GM12865 (cell line): ENCODE results near the gene VWA8.
"Not testable (repeated sequence)": the region's sequence is repeated elsewhere in the genome, so short reads cannot be mapped to it uniquely, and the experiment has no call there.

Experiments used
- DNase-seq: peaks from one replicate; pipeline ENCODE4 v3.0.0; 2010; ENCODE audit warnings: low read depth
- H3K4me3 ChIP-seq: 2 replicates; pipeline ENCODE4 v1.5.1; 2011; ENCODE audit warnings: mild to moderate bottlenecking, low read depth, low read length, control low read depth
- TF ChIP-seq, protein P1 (sequence below): IDR thresholded peaks from 2 replicates; pipeline ENCODE4 v1.5.1; 2011; ENCODE audit warnings: low read length, control low read depth, low read depth, inconsistent platforms; ENCODE audit not compliant: insufficient read depth; ENCODE audit errors: missing control alignments

The VWA8 gene

DNA sequence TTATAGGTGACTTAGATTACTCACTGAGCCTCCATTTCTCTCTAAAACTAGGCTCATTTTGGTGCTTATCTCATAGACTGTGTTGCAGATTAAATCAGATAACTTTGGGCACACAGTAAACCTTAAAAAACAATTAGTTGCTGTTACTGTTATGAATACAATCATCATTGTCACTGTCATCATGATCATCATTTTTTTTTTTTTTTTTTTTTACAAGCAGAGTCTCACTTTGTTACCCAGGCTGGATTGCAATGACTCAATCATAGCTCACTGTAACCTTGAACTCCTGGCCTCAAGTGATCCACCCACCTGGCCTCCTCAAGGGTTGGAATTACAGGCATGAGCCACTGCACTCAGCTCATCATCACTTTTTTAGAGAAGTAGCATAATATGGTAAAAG lies 60.0 kb downstream of the VWA8 start:
- no peak overlapping the region for H3K4me3 ChIP-seq
- TF ChIP-seq, protein P1, sequence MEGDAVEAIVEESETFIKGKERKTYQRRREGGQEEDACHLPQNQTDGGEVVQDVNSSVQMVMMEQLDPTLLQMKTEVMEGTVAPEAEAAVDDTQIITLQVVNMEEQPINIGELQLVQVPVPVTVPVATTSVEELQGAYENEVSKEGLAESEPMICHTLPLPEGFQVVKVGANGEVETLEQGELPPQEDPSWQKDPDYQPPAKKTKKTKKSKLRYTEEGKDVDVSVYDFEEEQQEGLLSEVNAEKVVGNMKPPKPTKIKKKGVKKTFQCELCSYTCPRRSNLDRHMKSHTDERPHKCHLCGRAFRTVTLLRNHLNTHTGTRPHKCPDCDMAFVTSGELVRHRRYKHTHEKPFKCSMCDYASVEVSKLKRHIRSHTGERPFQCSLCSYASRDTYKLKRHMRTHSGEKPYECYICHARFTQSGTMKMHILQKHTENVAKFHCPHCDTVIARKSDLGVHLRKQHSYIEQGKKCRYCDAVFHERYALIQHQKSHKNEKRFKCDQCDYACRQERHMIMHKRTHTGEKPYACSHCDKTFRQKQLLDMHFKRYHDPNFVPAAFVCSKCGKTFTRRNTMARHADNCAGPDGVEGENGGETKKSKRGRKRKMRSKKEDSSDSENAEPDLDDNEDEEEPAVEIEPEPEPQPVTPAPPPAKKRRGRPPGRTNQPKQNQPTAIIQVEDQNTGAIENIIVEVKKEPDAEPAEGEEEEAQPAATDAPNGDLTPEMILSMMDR: no peak
- DNase-seq: no peak

DNA sequence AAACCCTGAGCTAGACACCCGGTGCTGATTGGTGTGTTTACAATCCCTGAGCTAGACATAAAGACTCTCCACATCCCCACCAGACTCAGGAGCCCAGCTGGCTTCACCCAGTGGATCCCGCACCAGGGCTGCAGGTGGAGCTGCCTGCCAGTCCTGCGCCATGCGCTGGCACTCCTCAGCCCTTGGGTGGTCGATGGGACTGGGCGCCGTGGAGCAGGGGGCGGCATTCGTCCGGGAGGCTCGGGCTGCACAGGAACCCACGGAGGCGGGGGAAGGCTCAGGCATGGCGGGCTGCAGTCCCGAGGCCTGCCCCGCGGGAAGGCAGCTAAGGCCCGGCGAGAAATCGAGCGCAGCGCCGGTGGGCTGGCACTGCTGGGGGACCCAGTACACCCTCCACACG lies 62.5 kb downstream of the VWA8 start:
- H3K4me3 ChIP-seq, DNase-seq: not testable (repeated sequence)

DNA sequence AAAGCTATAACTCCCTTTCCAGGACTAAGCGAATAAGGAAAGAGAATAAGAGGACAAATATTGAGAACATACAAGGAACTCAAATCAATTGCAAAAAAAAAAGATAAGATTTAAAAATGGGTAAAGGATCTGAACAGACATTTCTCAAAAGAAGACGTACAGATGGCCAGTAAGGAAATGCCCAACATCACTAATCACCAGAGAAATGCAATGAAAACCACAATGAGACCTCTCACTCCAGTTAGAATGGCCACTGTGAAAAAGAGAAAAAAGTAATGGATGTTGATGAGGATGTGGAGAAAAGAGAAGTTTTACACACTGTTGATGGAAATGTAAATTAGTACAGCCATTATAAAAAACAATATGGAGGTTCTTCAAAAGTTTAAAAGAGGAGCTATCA lies 63.8 kb downstream of the VWA8 start:
- TF ChIP-seq, protein P1: no peak
- no peak for DNase-seq

DNA sequence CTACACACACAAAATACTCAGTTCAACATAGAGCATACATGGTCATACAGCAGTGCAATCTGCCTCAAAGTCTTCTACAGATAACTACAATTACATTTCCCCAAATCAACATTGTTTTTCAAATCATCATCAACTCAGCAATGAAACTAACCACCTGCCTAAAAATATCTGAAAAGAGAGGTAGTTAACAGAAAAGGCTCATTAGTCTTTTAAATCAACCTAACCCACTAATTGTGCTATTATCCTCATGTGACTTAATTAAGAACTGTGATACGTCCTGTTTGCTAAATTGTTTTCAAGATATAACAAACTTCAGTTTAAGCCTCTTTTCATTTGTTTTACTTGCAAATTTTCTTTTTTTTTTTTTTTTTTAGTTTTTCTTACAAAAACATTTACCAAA lies 65.4 kb downstream of the VWA8 start:
- no peak for DNase-seq
- TF ChIP-seq, protein P1: no peak
- H3K4me3 ChIP-seq: no peak overlapping the region

More for the DNA sequence above, 63.8 kb downstream of the VWA8 start:
- H3K4me3 ChIP-seq: no peak overlapping the region

DNA sequence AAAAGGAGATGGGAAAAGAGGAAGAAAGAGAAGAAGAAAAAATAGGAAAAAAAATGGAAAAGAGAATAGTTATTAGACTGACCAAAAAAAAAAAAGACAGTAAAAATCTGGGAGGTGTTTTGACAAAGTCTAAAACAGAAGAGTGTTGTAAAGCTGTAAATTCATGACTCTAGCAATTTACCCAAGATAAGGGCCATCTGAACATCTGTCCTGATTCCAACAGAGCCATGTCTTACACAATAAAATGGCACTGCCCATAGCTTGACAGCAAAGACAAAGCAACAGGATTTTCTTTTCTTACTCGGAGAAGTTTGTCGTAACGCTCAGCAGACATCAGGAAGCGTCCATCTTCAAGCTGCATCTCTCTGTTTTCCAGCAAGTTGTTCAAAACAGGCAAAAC lies 69.8 kb downstream of the VWA8 start:
- H3K4me3 ChIP-seq: no peak overlapping the region
- TF ChIP-seq, protein P1: no peak
- no peak for DNase-seq

DNA sequence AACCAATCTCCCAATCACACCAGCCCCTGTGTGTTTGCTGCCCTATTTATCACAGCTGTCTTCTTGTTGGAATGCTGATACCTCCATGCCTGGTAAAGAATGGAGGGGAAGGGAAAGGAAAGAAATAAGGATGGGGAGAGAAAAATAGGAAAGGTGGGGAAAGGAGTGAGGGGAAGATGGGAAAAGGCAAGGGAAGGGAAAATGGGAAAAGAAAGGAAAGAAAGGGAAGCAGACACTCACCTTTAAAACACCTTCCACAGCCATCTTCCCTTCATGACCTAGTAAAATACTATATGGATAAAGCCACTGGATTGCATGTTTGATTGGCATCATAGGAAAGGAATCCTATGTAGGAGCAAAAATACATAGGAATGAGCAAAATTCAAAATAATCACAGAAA lies 77.8 kb downstream of the VWA8 start:
- TF ChIP-seq, protein P1: no peak
- DNase-seq: no peak
- H3K4me3 ChIP-seq: no peak overlapping the region

DNA sequence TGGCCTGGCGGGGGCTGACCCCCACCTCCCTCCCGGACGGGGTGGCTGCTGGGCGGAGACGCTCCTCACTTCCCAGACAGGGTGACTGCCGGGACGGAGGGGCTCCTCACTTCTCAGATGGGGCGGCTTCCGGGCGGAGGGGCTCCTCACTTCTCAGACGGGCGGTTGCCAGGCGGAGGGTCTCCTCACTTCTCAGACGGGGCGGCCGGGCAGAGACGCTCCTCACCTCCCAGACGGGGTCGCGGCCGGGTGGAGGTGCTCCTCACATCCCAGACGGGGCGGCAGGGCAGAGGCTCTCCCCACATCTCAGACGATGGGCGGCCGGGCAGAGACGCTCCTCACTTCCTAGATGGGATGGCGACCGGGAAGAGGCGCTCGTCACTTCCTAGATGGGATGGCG lies 79.0 kb downstream of the VWA8 start:
- H3K4me3 ChIP-seq, DNase-seq: not testable (repeated sequence)

DNA sequence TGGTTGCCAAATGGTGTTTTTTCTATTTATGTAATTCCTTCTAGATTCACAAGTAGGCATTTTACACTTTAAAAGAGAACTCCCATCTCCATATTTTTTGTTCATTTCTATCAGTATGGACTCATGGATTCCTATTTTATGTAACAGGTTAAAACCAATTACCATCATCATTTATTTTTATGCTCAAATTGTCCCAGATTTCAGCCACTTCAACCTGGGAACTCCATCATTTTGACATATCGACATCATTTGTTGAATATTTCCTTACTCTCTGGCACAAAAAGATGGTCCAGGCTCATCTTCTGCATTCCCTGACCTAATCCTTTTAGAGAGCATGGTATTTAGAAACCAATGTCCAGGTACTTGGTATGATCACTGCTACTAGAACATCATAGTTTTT lies 79.9 kb downstream of the VWA8 start:
- TF ChIP-seq, protein P1: no peak
- DNase-seq: no peak
- H3K4me3 ChIP-seq: no peak overlapping the region
